HL-60 (cell line): ENCODE data around the gene DCN.

ENCODE experiments used
- CTCF ChIP-seq: IDR thresholded peaks from one replicate; pipeline ENCODE4 v1.5.1; 2011; ENCODE audit warnings: low read length, control low read depth, inconsistent platforms; ENCODE audit not compliant: insufficient read depth
- GABPA ChIP-seq: IDR thresholded peaks from 2 replicates; pipeline ENCODE4 v1.6.1; 2012; ENCODE audit warnings: low read depth
- REST ChIP-seq: IDR thresholded peaks from 2 replicates; pipeline ENCODE4 v1.6.1; 2012; ENCODE audit warnings: low read depth; ENCODE audit not compliant: insufficient replicate concordance

GRCh38 chr12:91143206-91143605, 39.4 kb downstream of the DCN start:
- TF ChIP-seq CTCF (no peak), GABPA (no peak), REST (no peak)
